IPS-NIHi11 (cell line): ENCODE results near the gene ARHGEF10L.

Source experiments
- DNase-seq: peaks from one replicate; pipeline ENCODE4 v3.0.0; 2012; ENCODE audit warnings: mixed read lengths, low spot score

The ARHGEF10L gene

DNA sequence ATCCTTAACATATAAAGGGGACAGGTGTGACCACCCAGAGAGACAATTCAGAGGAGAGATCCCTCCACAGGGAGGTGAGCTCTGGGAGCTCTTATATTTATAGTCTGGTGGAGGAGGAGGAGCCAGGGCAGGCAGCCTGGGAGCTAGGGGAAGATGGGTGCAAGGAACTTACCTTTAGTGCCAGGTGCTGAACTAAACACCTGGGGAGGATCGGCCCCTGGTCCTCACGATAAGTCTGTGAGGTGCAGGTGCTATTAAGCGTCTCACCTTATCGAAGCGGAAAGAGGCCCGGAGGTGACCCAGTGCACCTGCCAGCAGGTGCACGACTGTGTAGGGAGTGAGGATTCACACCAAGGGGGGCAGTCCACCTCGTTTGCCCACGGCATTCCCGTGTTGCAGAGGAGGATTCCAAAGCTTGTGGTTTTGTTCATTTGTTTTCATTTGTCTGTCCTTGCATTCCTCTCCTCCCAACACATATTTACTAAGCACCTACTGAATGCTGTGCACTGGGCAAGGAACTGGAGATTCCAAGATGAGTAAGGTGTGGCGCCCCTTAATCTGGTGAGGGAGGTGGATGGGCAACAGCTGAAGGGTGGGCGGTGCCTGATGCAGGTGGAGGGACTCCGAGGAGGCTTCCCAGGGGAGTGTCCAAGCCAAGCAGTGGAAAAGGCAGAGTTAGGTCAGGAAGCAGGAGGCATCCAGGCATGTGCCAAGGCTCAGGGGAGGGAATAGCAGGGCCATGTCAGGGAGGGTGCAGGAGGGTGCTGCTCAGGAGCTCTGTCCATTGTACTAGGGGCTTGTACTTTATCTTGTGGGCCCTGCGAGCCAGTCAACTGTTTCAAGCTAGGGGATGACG is 11.5 kb downstream of the ARHGEF10L start:
- DNase-seq: no peak

DNA sequence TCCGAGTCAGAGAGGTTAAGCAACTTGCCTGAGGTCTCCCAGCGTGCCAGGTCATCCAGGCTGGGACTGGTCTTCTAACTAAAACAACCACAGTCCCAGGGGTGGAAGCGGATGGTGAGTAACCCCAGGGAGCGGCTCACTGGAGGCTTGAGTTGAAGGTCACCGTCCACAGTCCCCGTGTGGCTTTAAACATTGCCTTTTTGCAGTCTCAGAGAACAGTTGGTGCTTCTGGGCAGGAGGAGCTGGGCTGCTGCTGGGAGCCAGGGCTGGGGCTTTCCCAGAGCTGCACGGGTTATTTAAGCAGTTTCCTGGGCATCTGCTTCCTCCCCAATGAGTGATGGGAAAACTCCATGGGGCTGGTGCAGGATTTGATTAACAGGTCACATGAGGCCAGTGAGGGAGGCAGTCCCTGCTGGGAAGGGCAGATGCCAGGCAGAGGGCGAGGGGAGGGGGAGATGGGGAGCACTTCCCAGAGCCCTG is 12.3 kb downstream of the ARHGEF10L start:
- no peak for DNase-seq

DNA sequence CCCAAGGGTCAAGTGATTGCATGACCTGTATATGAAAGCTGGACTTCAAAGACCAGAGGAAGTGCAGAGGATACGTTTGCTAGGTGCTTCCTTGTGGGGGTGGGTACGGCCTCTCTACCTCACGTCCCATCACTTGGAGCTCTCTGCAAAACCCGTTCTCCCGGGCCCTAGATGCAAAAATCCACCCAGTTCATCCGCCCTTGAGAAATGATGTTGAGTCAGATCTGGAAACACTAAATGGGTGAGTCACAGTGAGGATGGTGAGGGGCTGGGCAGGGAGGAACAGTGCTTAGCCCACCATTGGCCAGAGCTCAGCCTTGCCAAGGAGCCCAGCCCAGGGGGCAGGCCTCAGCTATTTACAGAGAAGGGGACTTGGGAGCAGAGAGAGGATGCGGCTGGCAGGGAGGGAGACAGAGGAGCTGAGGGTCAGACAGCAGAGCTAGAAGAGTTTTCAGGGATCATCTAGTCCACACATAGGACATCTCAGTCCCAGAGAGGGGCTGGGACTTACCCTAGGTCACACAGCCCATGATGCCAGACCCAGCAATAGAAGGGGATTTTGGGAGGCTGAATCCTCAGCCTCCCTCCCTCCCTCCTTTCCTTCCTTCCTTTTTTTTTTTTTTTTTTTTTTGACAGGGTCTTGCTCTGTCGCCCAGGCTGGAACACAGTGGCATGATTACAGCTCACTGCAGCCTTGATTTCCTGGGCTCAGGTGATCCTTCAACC is 14.6 kb downstream of the ARHGEF10L start:
- no peak for DNase-seq

DNA sequence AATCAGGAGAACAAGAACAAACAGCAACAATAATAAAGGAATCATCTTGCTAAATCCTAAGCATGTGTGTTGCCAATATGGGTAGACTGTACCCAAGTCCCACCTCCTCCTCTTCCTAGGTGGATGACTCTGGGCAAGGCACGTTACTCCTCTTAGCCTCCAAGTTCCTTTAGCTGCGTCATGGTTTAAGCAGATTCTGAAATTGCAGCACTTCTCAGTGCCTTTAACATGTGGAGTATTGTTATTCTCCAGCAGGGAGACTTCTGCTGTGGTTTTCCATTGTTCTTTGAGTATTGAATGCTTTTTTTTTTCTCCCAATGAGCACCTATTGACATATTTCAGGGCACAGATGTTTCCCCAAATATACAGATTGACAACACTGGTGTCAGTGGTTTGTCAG is 15.5 kb downstream of the ARHGEF10L start:
- DNase-seq: no peak

DNA sequence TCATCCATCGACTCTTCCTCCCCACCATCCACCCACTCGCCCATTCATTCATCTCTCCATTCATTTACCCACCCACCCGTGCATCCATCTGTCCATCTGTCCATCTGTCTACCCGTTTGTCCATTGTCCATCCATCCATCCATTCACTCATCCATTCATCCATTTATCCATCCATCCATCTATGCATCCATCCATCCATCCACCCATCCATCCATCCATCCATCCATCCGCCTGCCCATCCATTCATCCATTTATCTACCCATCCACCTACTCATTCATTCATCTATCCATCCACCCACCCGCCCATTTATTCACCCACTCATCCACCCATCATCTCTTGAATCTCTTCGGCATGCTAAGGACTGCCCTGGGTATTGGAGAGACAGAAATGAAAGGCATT is 18.5 kb downstream of the ARHGEF10L start:
- DNase-seq: no peak

DNA sequence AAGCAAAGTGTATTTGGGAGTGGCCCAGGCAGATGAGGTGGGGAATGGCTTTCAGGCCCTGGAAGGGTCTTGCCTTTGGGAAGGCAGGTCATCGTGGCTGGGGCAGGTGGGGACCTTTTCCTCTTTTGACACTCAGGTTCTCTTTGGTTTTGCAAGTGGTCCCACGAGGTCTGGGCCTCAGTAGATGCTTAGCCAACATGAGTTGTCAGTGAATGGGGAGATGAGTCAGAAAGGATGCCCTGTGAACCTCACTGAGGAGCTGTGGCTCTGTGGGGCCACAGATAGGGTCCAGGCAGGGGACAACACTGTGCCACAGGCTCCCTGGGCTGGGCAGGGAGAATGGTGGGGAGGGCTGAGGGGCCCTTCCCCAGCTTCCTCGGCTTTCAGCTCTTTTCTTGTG is 19.0 kb downstream of the ARHGEF10L start:
- no peak for DNase-seq

DNA sequence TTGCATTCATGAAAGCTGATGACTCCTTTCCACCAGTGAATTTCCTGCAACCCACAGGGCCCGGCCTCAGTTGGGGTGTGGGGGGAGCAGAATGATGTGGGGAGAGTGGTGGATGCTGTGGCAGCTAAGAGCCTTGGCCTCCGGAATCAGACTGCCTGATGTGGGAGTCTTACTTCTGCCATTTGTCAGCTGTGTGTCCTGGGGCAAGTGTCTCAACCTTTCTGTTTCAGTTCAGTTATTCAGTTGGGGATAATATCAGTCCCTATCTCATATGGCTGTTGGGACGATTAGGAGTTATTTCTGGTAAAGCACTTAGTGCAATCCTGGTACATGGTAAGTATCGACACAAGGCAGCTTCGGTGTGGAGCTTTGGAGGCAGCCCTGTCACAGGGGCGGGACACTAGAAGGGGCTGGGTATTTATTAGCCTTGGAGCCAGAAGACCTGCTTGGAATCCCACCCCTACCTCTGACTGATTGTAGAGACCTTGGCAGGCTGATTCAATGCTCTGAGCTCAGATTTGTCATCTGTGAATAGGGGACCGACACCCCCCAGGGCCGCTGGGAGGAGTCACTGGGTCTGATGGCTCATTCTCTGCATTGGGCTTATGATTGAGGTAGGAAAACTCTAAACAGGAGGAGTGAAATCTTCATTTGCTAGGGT is 19.6 kb downstream of the ARHGEF10L start:
- no peak for DNase-seq

DNA sequence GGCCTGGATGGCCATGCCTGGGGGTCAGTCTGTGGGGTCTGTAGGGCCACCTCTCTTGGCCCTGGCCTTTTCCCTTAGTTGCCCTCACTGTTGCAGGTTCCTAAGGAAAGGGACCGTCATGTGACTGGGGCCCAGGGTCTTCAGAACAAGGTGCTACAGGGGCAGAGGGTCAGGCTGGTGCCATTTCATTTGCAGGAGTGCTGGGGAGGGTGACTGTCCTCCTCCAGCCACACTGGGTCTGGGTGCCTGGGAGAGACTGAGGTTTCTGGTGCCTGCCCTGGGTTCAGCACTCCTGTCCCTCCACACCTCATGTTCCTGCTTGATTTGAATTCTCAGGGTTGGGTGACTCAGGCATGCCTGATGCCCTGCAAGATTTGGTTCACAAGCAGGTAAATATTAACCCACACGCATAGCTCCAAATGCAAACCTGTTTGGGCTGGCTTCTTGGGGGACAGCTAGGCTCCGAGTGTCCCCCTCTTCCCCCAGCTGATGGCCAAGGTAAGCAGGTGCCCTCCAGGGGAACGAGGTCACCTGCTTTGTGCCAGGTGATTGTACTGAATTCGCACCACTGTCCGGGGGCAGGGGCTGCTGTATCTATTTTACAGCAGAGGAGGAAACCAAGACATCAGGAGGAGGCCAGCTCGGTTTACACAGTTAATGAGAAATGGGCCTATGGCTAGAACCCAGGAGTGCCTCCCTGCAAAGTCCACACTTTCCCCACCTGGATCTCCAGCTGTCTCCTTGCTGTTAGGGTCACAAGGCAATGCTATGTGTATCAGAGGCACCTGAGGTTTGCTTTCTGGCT is 20.3 kb downstream of the ARHGEF10L start:
- DNase-seq: no peak

DNA sequence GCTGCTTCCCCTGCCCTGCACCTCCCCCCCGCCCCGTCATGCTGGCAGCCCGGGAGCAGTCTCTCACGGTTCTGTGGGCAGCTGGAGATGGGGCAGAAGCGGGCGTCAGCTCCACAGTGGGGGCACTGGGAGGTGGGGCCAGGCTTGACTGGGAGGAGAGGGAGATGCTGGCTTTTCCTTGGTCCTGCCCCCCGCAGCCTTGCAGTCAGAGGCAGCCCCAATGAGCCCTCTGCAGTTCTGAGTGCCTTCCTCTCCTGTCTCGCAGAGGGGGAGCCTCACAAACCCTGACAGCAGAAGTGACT is 21.7 kb downstream of the ARHGEF10L start:
- DNase-seq: no peak

DNA sequence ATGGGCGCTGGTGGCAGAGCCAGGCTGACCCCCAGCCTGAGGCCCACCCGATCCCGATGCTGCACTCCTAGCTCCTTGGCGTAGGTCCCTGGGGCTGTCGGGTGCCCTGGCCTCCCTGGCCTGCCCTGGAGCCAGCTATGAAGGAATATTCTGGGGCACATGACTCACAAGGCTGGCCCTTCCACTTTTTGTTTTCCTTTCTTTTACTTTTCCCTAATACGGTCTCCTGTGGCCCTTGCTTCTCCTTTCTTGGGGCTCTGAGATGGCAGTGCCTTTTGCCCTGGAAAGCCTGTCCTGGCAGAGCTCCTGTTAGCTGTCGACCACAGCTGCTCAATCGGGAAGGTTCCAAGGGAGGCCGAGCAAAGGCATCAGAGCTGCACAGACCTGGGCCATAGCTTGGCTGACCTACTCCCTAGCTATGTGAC is 22.1 kb downstream of the ARHGEF10L start:
- no peak for DNase-seq

DNA sequence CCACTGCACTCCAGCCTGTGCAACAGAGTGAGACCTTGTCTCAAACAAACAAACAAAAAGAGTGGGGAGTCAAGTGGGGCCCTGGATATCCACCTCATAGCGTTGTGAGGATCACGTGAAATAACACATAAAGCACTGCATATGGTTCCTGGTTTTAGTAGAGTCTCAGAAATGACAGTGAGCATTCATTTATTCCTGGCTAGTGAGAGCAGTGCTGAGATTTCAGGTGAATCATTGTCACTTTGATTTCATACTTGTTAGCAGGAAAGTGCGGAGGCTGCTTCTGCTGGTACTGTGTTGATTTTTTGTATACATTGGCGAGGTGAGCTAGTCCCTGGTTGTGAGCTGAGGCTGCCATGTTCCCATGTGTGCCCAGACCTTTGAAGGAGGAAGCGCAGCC is 22.9 kb downstream of the ARHGEF10L start:
- DNase-seq: no peak

DNA sequence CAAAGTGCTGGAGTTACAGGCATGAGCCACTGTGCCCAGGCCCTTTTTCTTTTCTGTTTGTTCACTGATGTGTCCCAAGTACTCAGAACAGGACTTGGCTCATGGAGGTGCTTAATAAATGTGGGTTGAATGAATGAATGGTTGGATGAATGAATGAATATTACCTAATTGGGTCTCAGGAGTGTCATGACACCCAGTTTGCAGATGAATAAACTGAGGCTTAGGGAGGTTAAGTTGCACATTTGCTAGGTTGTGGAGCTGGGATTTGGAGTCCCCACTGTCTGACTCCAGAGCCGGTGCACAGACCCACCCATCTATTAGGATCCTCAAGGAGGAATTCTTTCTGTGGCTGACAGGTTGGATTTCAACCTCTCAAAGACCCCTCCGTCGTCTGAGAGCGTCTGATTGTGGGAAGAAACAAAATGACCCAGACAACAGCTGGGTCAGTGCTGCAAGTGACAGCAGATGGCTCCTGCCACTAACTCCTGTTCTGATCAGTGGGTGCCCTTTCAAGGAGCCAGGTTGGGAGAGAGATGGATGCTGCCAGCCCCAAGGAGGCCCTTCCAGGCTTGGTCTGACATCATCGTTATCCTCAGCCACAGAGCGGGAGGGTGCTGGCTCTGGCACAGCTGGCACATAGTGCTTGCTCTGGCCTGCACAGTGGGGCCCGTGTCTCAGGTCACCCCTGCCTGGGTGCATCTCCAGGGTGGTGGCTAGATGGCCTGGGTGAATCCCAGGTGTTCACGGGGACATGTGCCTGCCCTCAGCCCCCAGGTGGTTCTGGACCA is 24.2 kb downstream of the ARHGEF10L start:
- DNase-seq: no peak

DNA sequence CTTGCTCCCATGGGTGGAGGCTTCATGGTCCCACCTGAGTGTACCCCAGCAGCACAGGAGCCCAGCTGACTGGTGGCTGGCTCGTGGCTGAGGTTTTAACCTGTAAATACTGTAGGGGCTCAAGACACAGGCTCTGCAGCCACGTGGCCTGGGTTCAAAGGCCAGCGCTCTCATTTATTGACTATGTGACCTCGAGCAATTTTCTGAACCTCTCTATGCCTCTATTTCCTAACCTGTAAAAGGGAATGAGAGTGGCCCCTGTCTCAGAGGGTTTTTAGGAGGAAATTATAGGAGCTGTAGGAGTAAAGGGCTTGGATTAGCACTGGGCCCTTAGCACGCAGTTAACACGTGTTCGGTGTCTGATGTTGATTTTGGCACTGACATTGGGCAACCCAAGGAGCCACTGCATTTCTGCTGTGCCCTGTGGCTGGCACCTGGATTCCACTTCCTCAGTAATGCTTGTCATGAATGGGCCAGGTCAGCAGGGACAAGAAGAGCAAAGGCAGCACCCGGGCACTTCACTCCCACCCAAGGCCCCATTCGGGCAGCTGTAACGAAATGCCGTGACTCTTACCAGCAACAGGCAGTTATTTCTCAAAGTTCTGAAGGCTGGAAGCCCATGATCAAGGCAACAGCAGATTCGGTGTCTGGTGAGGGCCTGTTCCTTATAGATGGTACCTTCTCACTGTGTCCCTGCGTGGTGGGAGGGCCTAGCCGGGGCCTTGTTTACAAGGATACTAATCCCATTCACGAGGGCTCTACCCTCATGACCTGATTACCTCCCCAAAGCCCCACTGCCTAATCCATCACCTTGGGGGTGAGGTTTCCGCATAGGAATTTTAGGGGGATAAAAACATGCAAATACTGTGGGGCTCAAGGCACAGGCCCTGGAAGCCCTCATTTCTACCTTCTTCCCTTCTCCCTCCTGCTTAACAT is 25.2 kb downstream of the ARHGEF10L start:
- DNase-seq: no peak

DNA sequence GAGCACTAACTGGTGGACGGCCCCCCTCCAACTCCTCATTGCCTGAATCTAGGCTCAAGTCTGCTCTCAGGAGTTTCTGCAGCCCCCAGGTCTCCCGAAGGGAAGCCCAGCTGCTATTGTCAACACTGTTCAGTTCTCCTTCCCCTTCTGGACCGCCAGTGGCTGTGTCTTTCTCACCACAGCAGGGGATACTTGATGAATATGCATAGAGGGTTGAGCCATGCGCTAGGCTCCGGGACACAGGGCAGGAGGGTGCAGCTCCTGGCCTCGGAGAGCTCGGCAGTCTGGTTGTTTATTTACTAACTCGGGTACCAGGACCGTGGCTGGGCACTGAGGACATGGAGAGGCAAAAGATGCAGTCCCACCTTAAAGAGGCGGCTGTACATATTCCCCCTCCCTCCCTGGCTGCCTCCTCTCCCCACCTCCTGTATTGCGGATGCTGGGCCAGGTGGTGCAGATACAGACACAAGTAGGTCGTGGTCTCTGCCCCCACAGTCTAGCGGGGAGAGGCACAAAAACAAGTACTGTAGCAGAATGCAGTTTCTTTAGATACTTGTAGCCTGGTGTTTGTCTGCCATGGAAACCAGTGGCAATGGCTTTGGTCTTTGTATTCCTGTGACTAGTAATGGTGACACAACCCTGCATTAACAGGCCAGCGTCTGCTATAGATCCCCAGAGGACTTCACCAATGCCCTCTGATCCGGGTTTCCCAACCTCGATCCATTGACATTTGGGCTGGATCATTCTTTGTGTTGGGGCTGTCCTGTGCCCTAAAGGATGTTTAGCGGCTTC is 26.2 kb downstream of the ARHGEF10L start:
- DNase-seq: no peak

DNA sequence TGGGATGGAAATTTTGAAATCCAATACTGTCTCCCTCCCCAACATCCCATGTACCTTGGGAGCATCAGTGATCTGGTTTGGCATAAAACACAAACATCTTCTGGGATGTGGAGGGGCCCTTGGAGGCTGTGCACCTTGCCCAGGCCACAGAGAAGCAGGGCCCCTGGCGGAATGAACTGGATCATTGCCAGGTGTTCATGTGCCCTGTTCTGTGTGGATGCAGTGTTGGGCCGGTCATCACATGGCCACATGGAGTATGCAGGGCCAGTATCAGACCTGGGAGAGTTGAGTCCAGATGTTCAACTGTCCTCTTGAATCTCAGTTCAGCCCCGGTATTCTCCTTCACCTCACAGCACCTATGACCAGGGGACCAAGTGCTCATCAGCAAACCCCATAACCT is 26.9 kb downstream of the ARHGEF10L start:
- DNase-seq: no peak

DNA sequence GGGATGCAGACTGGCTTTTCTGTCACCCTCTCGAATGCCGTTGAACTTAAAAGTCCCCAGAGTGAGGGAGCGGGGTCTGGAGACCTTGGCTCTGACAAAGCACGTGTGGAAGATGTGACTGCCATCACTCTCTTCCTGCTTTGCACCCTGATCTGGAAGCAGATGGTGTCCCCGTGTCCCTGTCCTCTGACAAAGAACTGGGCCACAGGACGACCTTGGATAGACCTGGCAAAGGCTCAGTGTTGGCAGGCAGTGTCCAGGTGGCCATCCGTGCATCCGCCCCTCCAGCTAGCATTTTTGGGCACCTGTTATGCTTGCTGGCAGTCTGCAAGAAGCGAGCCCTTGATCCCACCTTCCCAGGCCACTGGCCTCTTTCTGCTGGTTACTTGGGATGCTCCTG is 27.4 kb downstream of the ARHGEF10L start:
- DNase-seq: no peak

DNA sequence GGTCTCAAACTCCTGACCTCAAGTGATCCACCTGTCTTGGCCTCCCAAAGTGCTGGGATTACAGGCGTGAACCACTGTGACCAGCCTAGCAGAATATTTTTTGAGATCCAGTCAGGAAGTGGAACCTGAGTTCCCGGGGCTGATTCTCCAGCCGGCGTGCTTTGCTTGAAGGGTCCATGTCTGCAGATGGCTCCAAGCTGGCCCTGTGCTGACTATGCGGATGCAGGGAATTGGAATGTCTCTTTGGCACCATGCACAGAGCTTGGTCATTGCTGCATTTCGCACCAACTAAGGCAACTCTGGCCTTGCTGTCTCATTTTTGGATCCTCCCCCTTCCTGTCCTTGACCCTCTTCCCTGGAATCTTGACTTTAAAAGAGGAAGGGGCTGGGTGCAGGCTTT is 28.1 kb downstream of the ARHGEF10L start:
- no peak for DNase-seq

DNA sequence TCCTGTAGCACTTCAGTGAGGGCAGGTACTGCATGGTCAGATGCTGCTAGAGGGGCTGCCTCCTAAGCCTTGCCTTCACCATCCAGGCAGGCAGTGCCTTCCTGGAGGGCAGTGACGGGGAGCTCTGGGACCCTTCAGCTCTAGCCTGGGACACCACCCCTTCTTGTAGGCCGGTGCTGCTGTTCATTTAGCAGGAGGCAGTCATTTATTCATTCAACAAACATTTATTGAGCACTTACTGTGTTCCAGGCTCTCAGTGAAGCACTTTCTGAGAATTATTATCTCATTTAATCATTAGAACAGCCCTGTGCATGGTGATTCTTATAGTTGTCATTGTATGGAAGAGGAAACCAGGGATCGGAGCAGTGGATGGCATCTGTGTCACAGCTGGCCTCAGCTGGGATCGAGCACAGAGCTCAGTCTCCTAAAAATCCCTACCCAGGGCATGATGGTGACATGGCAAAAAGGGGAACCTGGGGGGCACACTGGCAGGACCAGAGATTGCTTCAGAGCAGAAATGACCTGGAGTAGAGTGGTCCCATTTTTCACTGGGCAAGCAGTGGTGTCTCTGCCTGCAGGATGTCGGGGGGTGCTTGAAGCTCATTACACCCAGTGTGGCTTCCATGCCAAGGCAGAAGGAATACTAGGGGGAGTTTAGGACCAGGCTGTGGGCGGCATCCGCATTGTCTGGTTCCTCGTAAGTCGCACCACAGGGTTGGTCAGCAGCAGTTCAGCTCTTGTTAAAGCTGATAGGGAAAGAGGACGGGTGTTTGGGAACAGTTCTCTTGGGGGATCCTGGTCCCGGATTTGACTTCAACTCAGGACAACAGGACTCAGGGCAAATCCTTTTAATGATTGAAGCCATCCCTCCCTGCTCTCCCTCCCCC is 28.8 kb downstream of the ARHGEF10L start:
- no peak for DNase-seq
